ENCODE data around the gene DTX2.
"Not testable (repeated sequence)": the region's sequence is repeated elsewhere in the genome, so short reads cannot be mapped to it uniquely, and the experiment has no call there.

Gene DTX2

DNA sequence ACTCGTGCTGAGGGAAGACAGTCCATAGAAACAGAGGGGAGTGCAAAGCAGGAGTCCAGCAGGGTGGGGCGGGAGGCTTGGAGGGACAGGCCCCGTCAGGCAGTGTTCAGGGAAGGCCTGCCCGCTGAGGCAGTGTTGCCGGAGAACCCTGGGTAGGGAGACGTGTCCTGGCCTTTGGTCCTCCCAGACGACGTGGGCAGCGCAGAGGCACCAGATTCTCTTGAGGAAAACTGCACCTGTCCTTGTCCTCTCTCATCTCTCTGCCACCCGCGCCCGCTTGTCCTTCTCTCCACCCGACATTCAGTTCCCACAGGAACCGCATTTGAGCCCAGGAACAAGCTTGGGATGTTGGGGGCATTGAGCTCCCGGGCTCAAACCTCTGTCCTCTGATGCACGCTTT, 34.2 kb downstream of the DTX2 start:
- not testable (repeated sequence) for DNase-seq

DNA sequence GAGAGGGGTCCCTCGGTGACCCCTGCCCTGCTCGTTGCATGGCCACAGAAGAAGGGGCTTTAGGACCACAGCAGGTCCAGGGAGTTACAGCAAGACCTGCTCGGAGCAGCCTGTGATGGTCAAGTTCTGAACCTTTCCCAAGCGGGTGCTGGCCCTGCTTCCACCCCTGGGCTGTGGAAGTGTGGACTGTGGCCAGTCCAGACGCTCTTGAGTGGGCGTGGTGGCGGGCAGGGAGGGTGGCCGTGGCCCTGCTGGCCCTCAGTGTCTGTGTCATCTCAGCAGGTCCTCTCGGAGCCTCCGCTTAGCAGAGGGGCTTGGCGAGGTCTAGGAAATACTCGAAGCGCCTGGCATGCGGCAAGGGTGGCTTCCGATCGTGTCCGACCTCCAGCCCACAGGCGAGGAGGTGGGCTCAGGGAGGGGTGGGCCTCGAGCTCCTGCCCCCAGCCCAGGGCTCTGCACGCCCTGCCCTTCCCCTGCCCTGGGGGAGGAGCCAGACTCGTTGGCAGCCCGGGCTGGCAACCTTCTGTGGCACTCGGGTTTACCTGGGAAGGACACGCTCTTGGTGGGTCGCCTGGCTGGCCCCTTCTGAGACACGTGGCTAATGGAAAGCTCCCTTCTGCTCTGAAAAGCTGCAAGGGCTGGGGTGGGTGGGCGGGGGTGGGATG, 36.5 kb downstream of the DTX2 start:
- DNase-seq: not testable (repeated sequence)

DNA sequence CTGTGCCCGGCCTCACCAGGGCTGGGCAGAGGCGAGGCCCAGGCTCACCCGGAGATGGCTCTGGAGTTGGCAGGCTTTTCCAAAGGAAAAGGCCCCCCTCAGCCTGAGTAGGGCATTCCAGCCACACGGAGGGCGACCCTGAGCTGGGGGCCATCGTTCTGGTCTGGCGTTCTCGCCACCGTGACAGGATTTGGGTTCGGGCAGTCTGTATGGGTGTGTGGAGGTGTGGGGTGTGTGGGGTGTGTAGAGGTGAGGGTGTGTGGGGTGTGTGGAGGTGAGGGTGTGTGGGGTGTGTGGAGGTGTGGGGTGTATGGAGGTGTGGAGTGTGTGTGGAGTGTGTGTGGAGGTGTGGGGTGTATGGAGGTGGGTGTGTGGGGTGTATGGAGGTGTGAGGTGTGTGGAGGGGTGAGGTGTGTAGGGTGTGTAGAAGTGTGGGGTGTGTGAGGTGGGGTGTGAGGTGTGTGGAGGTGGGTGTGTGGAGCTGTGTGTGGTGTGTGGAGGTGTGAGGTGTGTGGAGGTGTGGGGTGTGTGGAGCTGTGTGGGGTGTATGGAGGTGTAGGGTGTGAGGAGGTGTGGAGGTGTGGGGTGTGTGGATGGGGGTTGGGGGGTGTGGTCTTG, 37.2 kb downstream of the DTX2 start:
- not testable (repeated sequence) for DNase-seq

DNA sequence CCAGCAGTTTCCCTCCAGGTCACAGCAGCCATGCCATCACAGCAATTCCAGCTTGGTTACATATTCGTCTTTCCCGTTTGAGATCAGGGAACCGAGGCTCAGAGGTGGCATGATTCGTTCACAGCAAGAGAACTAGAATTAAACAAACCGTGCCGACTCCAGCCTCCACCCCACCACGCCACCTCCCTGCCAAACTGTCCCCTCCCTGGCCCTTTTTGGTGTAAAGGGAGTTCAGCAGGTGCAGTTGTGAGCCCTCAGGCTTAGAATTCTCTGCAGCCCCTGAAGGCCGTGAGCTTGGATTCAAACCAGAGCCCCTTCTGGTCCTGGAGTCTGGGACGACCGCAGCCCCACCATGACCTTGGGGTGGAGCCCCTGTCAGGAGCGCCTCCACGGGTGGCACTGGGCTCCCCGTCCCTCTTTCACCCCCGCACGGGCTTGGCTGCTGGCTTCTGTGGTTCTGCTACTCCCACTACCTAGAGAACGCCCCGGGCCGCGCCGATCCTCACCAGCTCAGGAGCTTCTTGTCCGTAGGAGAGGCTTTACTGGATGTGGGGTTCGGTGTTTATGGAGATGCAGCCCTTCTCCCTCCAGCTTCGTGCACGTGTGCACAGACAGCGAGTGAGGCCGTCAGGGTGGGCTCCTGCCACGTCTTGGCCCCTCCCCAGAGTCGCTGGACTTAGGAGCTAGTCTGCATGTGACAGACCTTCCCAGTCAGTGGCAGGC, 37.9 kb downstream of the DTX2 start:
- DNase-seq: not testable (repeated sequence)

GRCh38 chr7:76499924-76500241, 38.4 kb downstream of the DTX2 start:
- not testable (repeated sequence) for DNase-seq

- DNase-seq: not testable (repeated sequence)
Observed at GRCh38 chr7:76502224-76502623, 40.7 kb downstream of the DTX2 start.

GRCh38 chr7:76502836-76503235, 41.3 kb downstream of the DTX2 start:
- DNase-seq: not testable (repeated sequence)

GRCh38 chr7:76503244-76503643, 41.7 kb downstream of the DTX2 start:
- peak; percentile 37 for DNase-seq

- DNase-seq: peak; percentile 50
Observed at GRCh38 chr7:76504351-76505167, 43.0 kb downstream of the DTX2 start.

GRCh38 chr7:76505168-76506080, 43.9 kb downstream of the DTX2 start:
- DNase-seq: peak; percentile 47

- DNase-seq: no peak
Observed at GRCh38 chr7:76506081-76506440, 44.6 kb downstream of the DTX2 start.

DNA sequence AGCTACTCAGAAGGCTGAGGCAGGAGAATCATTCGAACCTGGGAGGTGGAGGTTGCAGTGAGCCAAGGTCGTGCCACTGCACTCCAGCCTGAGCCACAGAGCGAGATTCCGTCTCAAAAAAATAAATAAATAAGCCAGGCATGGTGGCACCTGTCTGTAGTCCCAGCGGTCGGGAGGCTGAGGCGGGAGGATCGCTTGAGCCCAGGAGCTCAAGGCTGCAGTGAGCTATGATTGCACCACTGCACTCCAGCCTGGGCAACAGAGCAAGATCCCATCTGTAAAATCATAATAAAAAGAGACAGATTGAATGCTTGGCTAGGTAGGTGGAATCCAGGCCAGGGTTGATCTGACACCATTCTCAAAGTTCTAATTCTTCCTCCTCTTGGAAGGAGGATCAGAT, 45.1 kb downstream of the DTX2 start:
- DNase-seq: not testable (repeated sequence)

GRCh38 chr7:76507723-76508406, 46.4 kb downstream of the DTX2 start:
- peak; percentile 21 for DNase-seq

- DNase-seq: peak; percentile 51
Observed at GRCh38 chr7:76509931-76510877, 48.7 kb downstream of the DTX2 start, which contains the start of gene UPK3B. TSS of gene UPK3B (plus strand) at chr7:76510552. CDS start at chr7:76510653, 101 bp downstream.

GRCh38 chr7:76511200-76511910, 49.8 kb downstream of the DTX2 start:
- peak; percentile 51 for DNase-seq

DNA sequence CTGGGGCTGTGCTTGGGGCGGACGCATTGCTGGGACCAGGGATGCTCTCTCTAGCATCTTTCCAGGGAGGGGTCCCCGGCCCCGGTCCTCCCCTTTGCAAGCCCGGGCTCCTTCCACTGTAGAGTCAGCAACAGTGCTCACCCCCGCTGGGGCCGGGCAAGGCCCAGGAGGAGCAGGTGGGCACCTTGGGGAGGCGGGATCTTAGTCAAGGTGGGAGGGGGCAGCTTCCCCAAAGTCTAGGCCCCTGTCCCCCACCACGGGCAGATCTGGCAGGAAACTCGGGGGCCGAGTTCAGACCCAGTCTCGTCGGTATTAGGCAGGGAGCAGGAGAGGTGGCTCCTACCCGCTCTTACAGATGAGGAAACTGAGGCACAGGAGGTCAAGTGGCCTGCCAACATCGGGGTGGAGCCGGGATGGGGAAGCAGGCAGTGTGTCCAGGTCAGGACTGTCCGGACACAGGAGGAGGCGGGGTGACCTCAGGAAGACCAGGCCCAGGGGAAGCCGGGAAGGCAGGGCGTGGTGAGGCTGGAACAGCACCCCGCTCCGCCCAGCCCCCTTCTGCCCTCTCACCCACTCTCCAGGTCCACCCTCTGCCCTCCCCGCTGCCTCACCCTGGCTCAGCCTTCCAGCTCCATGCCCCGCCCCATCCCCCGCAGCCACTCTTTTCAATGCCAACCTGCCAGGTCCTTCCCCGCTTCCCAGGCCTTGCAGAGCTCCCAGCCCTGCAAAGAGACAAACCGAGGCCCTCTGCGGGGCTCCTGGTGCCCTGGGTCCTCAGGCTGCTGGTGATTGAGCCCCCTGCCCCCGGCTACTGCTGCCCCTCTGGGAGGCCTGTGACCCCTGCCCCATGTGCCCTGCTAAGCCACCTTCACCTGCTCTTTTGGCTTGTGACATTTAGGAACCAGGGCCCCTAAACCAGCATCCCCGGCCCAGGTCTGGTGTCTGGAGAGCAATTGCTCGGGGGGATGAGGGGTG, 50.7 kb downstream of the DTX2 start:
- not testable (repeated sequence) for DNase-seq

DNA sequence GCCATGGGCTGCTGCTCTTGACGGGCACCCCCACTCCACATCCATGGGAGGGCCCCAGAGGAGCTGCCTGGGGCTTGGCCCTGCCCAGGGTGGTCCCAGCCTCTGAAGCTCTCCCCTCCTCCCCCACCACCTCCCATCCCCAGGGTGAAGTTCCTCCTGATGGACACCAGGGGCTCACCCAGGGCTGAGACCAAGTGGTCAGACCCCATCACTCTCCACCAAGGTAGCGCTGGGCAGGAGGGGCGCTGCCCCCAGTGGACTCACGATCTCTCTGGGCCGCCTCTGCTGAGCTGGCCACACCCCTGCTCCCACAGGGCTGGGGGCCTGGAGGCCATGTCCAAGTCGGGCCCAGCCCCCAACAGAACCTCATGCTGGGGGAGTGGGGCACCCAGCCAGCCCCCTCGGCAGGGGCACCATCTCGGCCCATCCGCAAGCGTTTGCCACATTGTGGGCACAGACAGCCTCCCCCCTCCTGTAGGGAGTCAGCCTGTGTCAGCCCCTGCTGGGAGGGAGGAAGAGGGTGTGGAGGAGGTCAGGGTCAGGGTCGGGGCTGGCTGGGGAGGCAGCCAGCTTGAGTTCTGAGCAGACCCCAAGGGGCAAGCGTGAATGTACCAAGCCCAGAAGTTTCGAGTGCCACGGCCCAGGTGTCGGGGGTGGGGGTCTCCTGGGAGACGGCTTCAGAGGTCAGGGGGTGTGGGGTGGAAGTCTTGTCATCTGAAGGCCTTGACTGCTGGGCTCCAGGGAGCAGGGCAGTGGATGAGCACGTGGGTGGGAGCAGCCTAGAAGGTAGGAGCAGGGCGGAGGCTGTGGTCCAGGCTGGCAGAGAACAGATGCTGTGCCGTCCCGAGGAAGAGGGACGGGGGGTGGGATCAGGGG, 51.7 kb downstream of the DTX2 start:
- peak; percentile 52 for DNase-seq

All from activated CD8-positive, alpha-beta memory T cell treated with anti-CD3 and anti-CD28 coated beads for 24 hours (primary cell).